ENCODE data around the gene ATPAF1.

Gene ATPAF1

DNA sequence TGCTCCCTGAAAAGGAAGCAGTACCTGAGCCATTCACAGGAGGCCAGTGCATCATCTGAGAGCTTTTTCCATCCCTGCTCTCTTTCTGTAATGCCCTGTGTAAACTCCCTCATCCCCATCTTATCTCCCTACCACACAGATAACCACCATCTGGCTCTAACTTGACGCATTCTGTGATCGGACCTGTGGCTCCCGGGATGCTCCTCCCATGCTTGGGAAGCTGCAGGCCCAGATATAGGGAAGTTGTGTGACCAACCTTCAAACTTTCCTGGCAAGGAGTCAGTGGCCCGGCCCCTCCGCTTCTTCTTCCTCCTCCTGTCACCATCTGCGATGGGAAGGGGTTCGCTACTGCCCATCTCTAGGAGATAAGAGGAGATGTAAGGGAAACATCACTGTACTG lies 85.2 kb downstream of the ATPAF1 start:
- H3K9me2 ChIP-seq (replicated peaks; ENCODE audit: control insufficient read depth, low read length): no peaks in the 10 kb centered on the region
- no peak overlapping the region for H3K4me2 ChIP-seq (ENCODE audit: low read length)
- H3K36me3 ChIP-seq (ENCODE audit: control insufficient read depth, low read length): peaks cover 13% of the 10 kb centered on the region
- H3K4me3 ChIP-seq (ENCODE audit: low read length): no peak overlapping the region
- TF ChIP-seq, protein P1, sequence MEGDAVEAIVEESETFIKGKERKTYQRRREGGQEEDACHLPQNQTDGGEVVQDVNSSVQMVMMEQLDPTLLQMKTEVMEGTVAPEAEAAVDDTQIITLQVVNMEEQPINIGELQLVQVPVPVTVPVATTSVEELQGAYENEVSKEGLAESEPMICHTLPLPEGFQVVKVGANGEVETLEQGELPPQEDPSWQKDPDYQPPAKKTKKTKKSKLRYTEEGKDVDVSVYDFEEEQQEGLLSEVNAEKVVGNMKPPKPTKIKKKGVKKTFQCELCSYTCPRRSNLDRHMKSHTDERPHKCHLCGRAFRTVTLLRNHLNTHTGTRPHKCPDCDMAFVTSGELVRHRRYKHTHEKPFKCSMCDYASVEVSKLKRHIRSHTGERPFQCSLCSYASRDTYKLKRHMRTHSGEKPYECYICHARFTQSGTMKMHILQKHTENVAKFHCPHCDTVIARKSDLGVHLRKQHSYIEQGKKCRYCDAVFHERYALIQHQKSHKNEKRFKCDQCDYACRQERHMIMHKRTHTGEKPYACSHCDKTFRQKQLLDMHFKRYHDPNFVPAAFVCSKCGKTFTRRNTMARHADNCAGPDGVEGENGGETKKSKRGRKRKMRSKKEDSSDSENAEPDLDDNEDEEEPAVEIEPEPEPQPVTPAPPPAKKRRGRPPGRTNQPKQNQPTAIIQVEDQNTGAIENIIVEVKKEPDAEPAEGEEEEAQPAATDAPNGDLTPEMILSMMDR (IDR thresholded peaks at IDR 0.05; ENCODE audit: low read depth, low read length, poor library complexity, severe bottlenecking): no peak
- TF ChIP-seq EZH2phosphoT487 (IDR thresholded peaks at IDR 0.05; ENCODE audit: borderline replicate concordance, low read length): no peak
- no peaks in the 10 kb centered on the region for H3F3A ChIP-seq (ENCODE audit: control insufficient read depth, insufficient read depth)
- H3K79me2 ChIP-seq (ENCODE audit: control insufficient read depth, low read length): no peaks in the 10 kb centered on the region
- no peaks in the 10 kb centered on the region for H3K4me1 ChIP-seq (ENCODE audit: control insufficient read depth, low read length)
- H3K27me3 ChIP-seq (ENCODE audit: control insufficient read depth, low read length): no peaks in the 10 kb centered on the region
- no peaks in the 10 kb centered on the region for H3K9me3 ChIP-seq (ENCODE audit: control insufficient read depth, insufficient read depth, low read length)
- H4K20me1 ChIP-seq (ENCODE audit: control insufficient read depth, insufficient read depth, low read depth, low read length): no peaks in the 10 kb centered on the region
- H3K27ac ChIP-seq (ENCODE audit: low read depth, low read length): no peak overlapping the region
